Activated effector memory CD4-positive, alpha-beta T cell treated with Interleukin-2 at 50 U/mL for 16 hours (primary cell): ENCODE data around the gene CDH24.

Experiments used
- DNase-seq: peaks from one replicate; pipeline ENCODE4 v3.0.0-alpha.2; 2020

The CDH24 gene

DNA sequence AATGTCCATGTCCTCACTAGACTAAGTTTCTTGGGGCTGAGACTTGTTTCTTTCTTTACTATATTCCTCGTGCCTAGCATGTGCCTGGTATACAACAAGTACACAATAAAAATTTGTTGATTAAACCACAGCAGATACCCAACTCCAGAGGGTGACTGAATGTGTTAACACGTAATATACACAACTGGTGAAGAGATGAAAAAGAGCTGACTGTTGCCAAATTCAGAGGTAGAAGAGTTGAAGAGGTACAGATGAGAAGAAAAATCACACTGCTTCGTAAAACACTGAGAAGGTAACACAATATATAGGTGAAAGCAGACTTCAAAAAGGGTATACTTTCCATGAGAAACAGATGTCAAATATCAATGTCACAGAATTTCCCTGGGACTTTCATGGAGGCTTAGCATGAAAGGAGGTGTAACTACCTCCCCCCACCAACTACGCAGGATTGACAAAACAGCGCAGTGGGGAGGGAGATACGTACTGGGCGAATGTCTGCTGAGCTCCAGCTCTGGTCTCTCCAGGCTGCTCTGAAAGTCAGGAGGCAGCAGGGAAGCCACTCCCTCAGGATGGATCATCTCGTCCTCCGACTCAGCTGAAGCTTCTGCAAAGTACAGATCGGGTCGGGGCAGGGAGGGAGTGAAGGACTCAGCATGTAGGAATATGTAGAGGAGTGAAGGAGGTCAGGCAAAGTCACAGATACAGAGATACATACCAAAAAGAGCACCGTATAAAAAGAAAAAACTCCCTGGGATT is 32.4 kb upstream of the CDH24 start:
- no peak for DNase-seq

GRCh38 chr14:23086565-23086964 is 29.2 kb upstream of the CDH24 start:
- no peak for DNase-seq

DNA sequence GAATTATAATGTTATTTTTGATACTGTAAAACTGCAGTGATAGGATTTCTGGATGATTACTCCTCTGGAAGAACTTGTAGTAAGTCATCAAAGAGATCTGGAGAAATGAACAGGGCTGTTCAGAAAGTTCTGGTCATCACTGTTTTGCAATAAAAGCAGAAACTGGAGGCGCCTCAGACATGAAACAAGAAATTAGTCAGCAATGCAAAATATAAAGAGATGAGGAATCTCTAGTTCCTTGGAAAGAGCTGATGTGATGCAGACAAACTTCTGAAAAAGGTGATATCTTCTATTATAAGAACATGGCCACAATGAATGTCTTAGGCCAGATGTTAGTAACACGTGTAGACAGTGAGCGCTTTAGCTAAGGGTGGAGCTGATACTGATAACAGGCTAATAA is 28.1 kb upstream of the CDH24 start:
- no peak for DNase-seq

- no peak for DNase-seq
These were observed 23.2 kb upstream of the CDH24 start for GRCh38 chr14:23080474-23080873.

DNA sequence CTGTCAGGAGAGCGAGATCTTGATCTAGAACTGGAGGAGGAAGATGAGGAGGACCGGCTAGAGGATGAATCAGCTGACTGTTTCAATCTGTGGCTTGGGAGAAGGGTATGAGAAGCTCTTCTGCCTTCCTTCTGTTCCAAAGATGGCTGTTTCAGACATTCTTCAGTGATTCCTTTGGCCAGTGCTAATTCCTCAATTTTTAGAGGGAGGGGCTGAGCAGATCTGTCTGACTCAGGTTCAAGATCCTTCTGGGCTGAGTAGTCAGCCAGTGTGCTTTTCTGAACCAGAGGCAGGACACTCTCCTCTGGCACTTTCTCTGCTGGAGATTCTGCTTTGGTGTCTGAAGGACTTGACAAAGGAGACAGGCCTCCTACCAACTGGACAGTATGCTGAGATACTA is 22.4 kb upstream of the CDH24 start:
- no peak for DNase-seq

DNA sequence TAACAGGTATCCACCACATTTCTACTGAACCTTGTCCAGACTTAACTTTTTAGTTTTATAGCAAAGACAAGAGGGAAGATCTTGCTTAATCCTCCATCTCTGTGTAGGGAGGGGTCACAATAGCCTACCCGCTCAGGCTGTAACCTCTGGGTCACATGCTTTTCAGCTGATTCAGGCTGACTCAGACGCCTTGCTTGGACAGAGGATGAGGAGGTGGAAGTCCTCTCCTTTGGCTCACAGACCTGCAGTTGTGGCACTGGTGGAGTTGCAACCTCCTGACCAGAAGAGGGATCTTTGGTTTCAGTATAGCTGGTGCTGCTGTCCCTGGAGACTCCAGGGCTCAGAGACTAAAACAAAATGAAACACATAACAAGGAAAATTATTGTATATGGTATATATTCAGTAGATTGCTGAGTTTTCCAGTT is 21.4 kb upstream of the CDH24 start:
- no peak for DNase-seq

GRCh38 chr14:23077962-23078361 is 20.6 kb upstream of the CDH24 start:
- DNase-seq, result no peak

GRCh38 chr14:23076785-23077408 is 19.6 kb upstream of the CDH24 start:
- no peak for DNase-seq

- no peak for DNase-seq
These were observed 17.6 kb upstream of the CDH24 start for GRCh38 chr14:23074906-23075305.

DNA sequence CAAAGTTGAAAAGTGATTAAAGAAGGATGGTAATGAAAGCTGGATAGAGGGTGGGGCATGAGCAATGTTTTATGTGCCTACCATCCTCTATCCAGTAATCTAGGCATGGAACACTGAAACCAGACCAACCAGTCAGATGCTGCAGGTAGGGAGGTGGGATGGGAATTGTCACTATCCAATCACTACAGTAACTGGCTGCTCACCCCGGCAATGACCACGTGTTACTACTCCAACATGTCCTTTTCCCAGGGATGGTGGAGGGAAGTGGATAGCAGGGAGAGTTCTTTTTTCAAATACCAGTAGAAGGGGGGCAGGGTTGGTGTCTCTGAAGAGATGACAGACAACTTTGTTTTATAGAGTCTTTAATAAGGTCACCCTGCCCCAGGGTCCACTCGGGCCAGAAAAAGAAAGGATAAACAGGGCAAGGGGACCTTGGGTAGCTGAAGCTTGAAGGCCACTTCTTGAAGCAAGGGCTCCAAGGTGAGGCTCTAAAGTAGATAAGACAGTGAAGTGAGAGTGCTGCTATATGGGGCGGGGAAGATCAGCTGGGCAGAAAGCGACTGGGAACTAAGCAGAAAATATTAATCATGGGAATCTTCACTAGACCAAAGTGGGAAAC is 14.7 kb upstream of the CDH24 start:
- no peak for DNase-seq

- DNase-seq, result peak; percentile 67
These were observed 14.1 kb upstream of the CDH24 start for GRCh38 chr14:23071244-23071920.

- no peak for DNase-seq
These were observed 13.2 kb upstream of the CDH24 start for GRCh38 chr14:23070262-23071129.

- DNase-seq, result no peak
These were observed 12.1 kb upstream of the CDH24 start for GRCh38 chr14:23069413-23069806.

DNA sequence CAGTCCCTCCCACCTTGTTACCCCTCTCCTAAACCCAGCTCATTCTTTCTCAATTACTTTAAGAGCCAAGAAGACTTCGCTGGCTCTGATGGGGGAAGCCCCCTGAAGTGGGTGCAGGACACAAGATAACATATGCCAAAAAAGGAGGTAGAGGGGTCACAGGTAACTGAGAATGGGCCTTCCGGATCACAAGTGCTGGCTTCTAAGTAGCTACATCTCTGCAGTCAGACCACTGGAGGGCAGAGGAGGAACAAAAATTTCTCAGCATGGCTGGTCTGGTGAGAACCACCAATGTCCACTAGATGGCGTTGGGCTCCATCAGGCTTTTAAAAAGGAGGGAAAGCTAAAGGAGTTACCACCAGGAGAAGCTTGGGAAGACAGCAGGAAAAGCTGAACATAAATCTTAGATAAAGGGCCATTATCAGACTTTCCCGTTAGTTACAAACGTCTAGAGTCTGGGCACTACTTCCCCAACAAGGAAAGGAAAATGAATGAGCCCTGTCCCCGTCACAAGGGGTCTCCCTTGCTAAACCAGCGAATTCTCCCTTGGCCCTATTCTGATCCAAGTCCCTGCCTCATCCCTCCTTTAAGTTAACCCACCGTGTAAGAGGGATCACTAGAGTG is 11.6 kb upstream of the CDH24 start:
- peak; percentile 54 for DNase-seq

GRCh38 chr14:23067847-23068788 is 10.8 kb upstream of the CDH24 start:
- DNase-seq, result no peak

DNA sequence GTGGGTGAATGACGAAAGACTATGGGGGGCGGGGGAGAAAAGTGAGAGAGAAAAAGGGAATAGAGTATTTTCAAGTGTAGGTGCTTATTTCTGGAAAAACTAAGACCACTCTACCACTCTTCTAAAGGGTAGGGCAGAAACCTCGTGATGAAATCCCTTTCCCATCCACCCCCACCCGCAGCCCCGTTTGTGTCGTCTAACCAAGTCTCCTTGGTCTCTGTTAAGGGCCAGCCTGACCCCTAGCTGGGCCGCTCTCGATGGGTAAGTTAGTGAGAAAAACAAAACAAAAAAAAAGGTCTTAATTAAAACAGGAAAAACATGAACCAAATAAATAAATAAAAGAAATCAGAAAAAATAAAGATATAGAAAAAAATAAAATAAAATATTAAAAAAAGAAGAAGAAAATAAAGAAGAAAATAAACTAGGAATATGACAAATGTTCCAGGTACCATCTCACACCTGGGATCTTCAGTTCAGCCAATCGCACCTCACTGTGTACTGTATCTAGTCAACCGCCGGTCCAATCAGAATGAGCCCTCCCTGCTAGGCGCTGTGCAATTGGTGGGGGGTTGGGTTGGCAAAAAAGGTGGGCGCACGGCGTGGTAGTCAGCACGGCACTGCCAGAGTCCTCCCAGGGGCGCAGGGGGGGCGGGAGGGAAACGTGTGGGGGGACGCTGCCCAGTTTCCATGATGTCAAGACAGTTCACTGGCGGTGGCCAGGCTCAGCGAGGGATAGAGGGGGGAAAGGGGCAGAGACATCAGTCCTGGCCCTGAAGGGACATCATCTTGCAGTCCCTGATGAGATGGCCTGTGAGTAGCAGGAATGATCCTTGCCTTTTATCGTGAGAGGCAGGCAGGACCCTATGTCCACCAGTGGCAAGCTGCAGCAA is 9.8 kb upstream of the CDH24 start:
- DNase-seq, result no peak

GRCh38 chr14:23066368-23066767 is 9.0 kb upstream of the CDH24 start:
- DNase-seq, result no peak

- no peak for DNase-seq
These were observed 6.3 kb upstream of the CDH24 start for GRCh38 chr14:23063601-23064000.

DNA sequence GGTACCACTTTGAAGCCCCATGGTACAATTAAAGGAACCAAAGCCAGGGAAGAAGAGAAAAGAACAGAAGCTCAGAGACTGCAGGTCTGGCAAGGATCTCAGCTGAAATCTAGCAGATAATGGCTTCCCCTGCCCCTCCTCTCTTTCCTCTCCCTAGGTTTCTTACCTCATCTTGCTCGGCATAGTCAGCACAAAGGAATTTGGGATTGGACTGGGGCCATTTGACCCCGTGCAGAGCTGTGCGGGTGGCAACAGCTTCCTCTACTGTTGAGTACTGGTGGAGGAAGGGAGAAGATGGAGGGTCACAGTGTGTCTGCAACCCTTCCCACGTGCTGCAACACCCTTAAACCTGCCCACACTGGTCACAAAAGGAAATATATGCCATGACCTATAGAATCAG is 4.7 kb upstream of the CDH24 start:
- no peak for DNase-seq
